Ovary (tissue), 9 donors: Measurements from ENCODE around the gene PRELID1. TPM values are rescaled to one million over a fixed set of nuclear protein-coding genes. Genes with fewer than 3 reads are reported as not detected.
A peak's percentile ranks its signal among the peaks of the same experiment; 100 is the strongest.
"Not testable (repeated sequence)": the region's sequence is repeated elsewhere in the genome, so short reads cannot be mapped to it uniquely, and the experiment has no call there.

Source experiments
- DNase-seq, 5 donors: peaks; one replicate each; pipeline ENCODE4 v3.0.0-alpha.2; 2019 to 2020
- H3K27ac ChIP-seq, 2 donors: fragments of 200-600 bp; one replicate each; pipeline versions ENCODE4 v1.5.1 to v1.8.0; 2019 to 2022
- H3K27me3 ChIP-seq: fragments of 200-600 bp; one replicate; pipeline ENCODE4 v1.8.0; 2022
- H3K36me3 ChIP-seq: fragments of 200-600 bp; sonication (generic); one replicate; pipeline ENCODE4 v1.5.1; 2019
- H3K4me1 ChIP-seq: one replicate; pipeline ENCODE4 v1.8.1; 2013; ENCODE audit warnings: mild to moderate bottlenecking, moderate library complexity; ENCODE audit not compliant: insufficient read depth
- H3K4me3 ChIP-seq: fragments of 200-600 bp; sonication (generic); one replicate; pipeline ENCODE4 v1.5.1; 2017
- H3K9me3 ChIP-seq, 2 donors: fragments of 200-600 bp in 1 of 2; sonication (generic) in 1 of 2; one replicate each; pipeline versions ENCODE4 v1.5.1 to v1.8.1; 2013 to 2019; ENCODE audit warnings: mild to moderate bottlenecking in 1 of 2, moderate library complexity in 1 of 2
- CTCF ChIP-seq, 3 donors: fragments of 450-650 bp in 2 of 3; fragments of 200-600 bp in 1 of 3; IDR thresholded peaks; one replicate each; pipeline versions ENCODE4 v1.5.1 to v1.8.0; 2016 to 2022; ENCODE audit warnings: antibody characterized with exemption in 3 of 3, mild to moderate bottlenecking in 1 of 3
- EP300 ChIP-seq: sonication (generic); formaldehyde crosslinking; IDR thresholded peaks from one replicate; pipeline ENCODE4 v1.6.1; 2017; ENCODE audit warnings: antibody characterized with exemption
- POLR2A ChIP-seq: fragments of 450-650 bp; IDR thresholded peaks from one replicate; pipeline ENCODE4 v1.6.1; 2017; ENCODE audit warnings: antibody characterized with exemption, mild to moderate bottlenecking, moderate library complexity
- WGBS, 3 donors: extraction: QIAGEN DNeasy Blood & Tissue Kit in 1 of 3; methylation state at CpG; one replicate each; pipeline versions ENCODE4 v1.1.5 to v1.1.7; 2013 to 2017; 5-methylcytosine and 5-hydroxymethylcytosine counted together
- intact Hi-C, 4 donors: fragments of 100-400 bp; cut with DNase I; formaldehyde crosslinking; loops; one replicate each; pipeline versions ENCODE4 v1.11.0 to v1.15.1; 2022 to 2023
- polyA plus RNA-seq, 2 donors: library from polyadenylated mRNA; stranded (reverse); fragments of 200-250 nt in 1 of 2; fragments of 350-450 nt in 1 of 2; fragmentation: Illumina TruSeq in 1 of 2; extraction: RNeasy Lipid Tissue Mini Kit (QIAGEN cat#74804) in 1 of 2; gene quantifications; one replicate each; pipeline ENCODE4 v1.2.3, GENCODE V29; 2013 to 2014
- total RNA-seq, 7 donors: library from RNA; depleted of rRNA in 2 of 7; stranded (reverse); fragments of >200 nt in 2 of 7; fragmentation: NEBNext Ultra II Directional in 3 of 7; extraction: Animal tissue kit (Norgen Biotek cat#: 25700) in 3 of 7; gene quantifications; one replicate each; pipeline versions ENCODE4 v1.1.0 to v1.2.4, GENCODE V29; 2016 to 2023
- donor health status: DM: no; HTN: no; CAD: no; lungs with moderate emphysema.
- donor health status: DM: no; HTN: no; CAD: no.
- donor health status: Bipolar disorder and iron deficiency.
- donor health status: DM: yes; HTN: yes; CAD: no.
- donor health status: DM: no; HTN: no; CAD: no.
- donor health status: DM: yes; HTN: yes; CAD: no.

Gene PRELID1
- total and polyA plus RNA-seq, 9 donors, result 42.8 to 96.8 (median 74.6) TPM

GRCh38 chr5:177303925-177304391 is 359 bp downstream of the PRELID1 start:
- Histone ChIP-seq H3K27me3 (no peaks in the 10 kb centered on the region), H3K9me3 (no peaks in the 10 kb centered on the region), H3K4me3 (peak overlapping the region; percentile 90), H3K36me3 (no peaks in the 10 kb centered on the region), H3K4me1 (peaks cover 16% of the 10 kb centered on the region), H3K27ac (peak overlapping the region; percentile 0 to 64)
- WGBS, 3 donors, result 0 to 1% (median 1%) methylated on average over 17 to 25 of the region's 25 CpGs
- TF ChIP-seq POLR2A (no peak), EP300 (no peak), CTCF (IDR thresholded peaks at IDR 0.05) (no peak)
- intact Hi-C loops, result loop anchor here in 3 of 4 donors (10.0 kb wide), 1 partner anchor 189 kb away; no protein-coding TSS in a partner anchor
- DNase-seq, result no peak

GRCh38 chr5:177304392-177305119 is 957 bp downstream of the PRELID1 start:
- no peaks in the 10 kb centered on the region for H3K27me3 ChIP-seq
- intact Hi-C loops, result loop anchor here in 3 of 4 donors (10.0 kb wide), 1 partner anchor 190 kb away; no protein-coding TSS in a partner anchor
- peak overlapping the region in 1 of 2 donors; percentile 0 for H3K27ac ChIP-seq
- TF ChIP-seq POLR2A (no peak), CTCF (IDR thresholded peaks at IDR 0.05) (no peak), EP300 (no peak)
- no peaks in the 10 kb centered on the region for H3K36me3 ChIP-seq
- 18 to 33% (median 25%) methylated on average over 17 to 19 of the region's 19 CpGs for WGBS, 3 donors
- H3K9me3 ChIP-seq, result no peaks in the 10 kb centered on the region
- no peak for DNase-seq
- peaks cover 16% of the 10 kb centered on the region for H3K4me1 ChIP-seq
- peak overlapping the region; percentile 90 for H3K4me3 ChIP-seq

GRCh38 chr5:177306103-177306640 is 2.6 kb downstream of the PRELID1 start:
- H3K27me3 ChIP-seq, DNase-seq, H3K4me3 ChIP-seq, H3K27ac ChIP-seq, H3K36me3 ChIP-seq, H3K9me3 ChIP-seq: not testable (repeated sequence)
- H3K4me1 ChIP-seq, result peaks cover 12% of the 10 kb centered on the region
- 74 to 83% (median 77%) methylated on average over 11 of the region's 11 CpGs for WGBS, 3 donors
- intact Hi-C loops, result loop anchor here in 3 of 4 donors (10.0 kb wide), 1 partner anchor 191 kb away; no protein-coding TSS in a partner anchor

GRCh38 chr5:177306674-177307543 is 3.3 kb downstream of the PRELID1 start:
- DNase-seq, result no peak
- Histone ChIP-seq H3K27ac (no peak overlapping the region), H3K27me3 (no peaks in the 10 kb centered on the region), H3K36me3 (no peaks in the 10 kb centered on the region), H3K4me1 (peaks cover 12% of the 10 kb centered on the region), H3K4me3 (no peak overlapping the region), H3K9me3 (no peaks in the 10 kb centered on the region)
- TF ChIP-seq CTCF (IDR thresholded peaks at IDR 0.05), result no peak
- no peak for TF ChIP-seq EP300
- TF ChIP-seq POLR2A, result no peak
- intact Hi-C loops, result loop anchor here in 3 of 4 donors (10.0 kb wide), 1 partner anchor 192 kb away; no protein-coding TSS in a partner anchor
- WGBS, 3 donors, result 76 to 79% (median 76%) methylated on average over 15 of the region's 15 CpGs
